Measurements from ENCODE around the gene MRM2. TPM values are rescaled to one million over a fixed set of nuclear protein-coding genes. Genes with fewer than 3 reads are reported as not detected.

MRM2 gene
- total RNA-seq, 2 donors from 2014 or later = 13.2 to 13.7 TPM

GRCh38 chr7:2257046-2257551, 15.1 kb upstream of the MRM2 start:
- DNase-seq (ENCODE audit: low spot score) = no peak

GRCh38 chr7:2256306-2257045, 14.5 kb upstream of the MRM2 start:
- DNase-seq (ENCODE audit: low spot score) = no peak
- Histone ChIP-seq H3K4me3 (no peak overlapping the region), H3K36me3 (peaks cover 37% of the 10 kb centered on the region)

More at GRCh38 chr7:2257046-2257551, 15.1 kb upstream of the MRM2 start:
- peaks cover 37% of the 10 kb centered on the region for H3K36me3 ChIP-seq
- no peaks in the 10 kb centered on the region for H3K27me3 ChIP-seq
- H3K9me3 ChIP-seq = no peaks in the 10 kb centered on the region
- TF ChIP-seq CTCF (IDR thresholded peaks at IDR 0.05) = no peak
- H3K4me3 ChIP-seq = no peak overlapping the region
- no peak overlapping the region for H3K27ac ChIP-seq
- no peaks in the 10 kb centered on the region for H3K4me1 ChIP-seq

GRCh38 chr7:2255145-2256139, 13.4 kb upstream of the MRM2 start:
- DNase-seq (ENCODE audit: low spot score) = no peak
- no peak for TF ChIP-seq CTCF (IDR thresholded peaks at IDR 0.05)

More at GRCh38 chr7:2256306-2257045, 14.5 kb upstream of the MRM2 start:
- H3K4me1 ChIP-seq = no peaks in the 10 kb centered on the region
- TF ChIP-seq CTCF (IDR thresholded peaks at IDR 0.05) = no peak
- H3K27ac ChIP-seq = no peak overlapping the region
- H3K27me3 ChIP-seq = no peaks in the 10 kb centered on the region
- no peaks in the 10 kb centered on the region for H3K9me3 ChIP-seq

GRCh38 chr7:2254429-2255144, 12.6 kb upstream of the MRM2 start:
- H3K27me3 ChIP-seq = no peaks in the 10 kb centered on the region
- no peak overlapping the region for H3K27ac ChIP-seq
- no peak overlapping the region for H3K4me3 ChIP-seq
- no peaks in the 10 kb centered on the region for H3K9me3 ChIP-seq
- no peak for DNase-seq (ENCODE audit: low spot score)
- no peak for TF ChIP-seq CTCF (IDR thresholded peaks at IDR 0.05)
- H3K4me1 ChIP-seq = no peaks in the 10 kb centered on the region
- peaks cover 37% of the 10 kb centered on the region for H3K36me3 ChIP-seq

More at GRCh38 chr7:2255145-2256139, 13.4 kb upstream of the MRM2 start:
- Histone ChIP-seq H3K36me3 (peaks cover 37% of the 10 kb centered on the region), H3K27ac (no peak overlapping the region), H3K4me1 (no peaks in the 10 kb centered on the region), H3K4me3 (no peak overlapping the region), H3K27me3 (no peaks in the 10 kb centered on the region), H3K9me3 (no peaks in the 10 kb centered on the region)

GRCh38 chr7:2253525-2254244, 11.7 kb upstream of the MRM2 start:
- Histone ChIP-seq H3K27ac (no peak overlapping the region), H3K9me3 (no peaks in the 10 kb centered on the region), H3K4me3 (no peak overlapping the region), H3K4me1 (peaks cover 0 to 5% of the 10 kb centered on the region in 2 donors), H3K27me3 (no peaks in the 10 kb centered on the region), H3K36me3 (peaks cover 37% of the 10 kb centered on the region)
- no peak for TF ChIP-seq CTCF (IDR thresholded peaks at IDR 0.05)
- no peak for DNase-seq (ENCODE audit: low spot score)
